Endothelial cell of umbilical vein (primary cell): ENCODE results near the gene C9orf57. TPM values are rescaled to one million over a fixed set of nuclear protein-coding genes. Genes with fewer than 3 reads are reported as not detected.

Source experiments
- BruUV-seq: library from RNA; stranded (reverse); fragments of 400-500 nt; replicated peaks from 2 replicates; lab custom pipeline; 2021; lab: Mats Ljungman, UMichigan
- CTCF ChIA-PET: fragments of 300-600, 350-600 bp; sonication (Branson Sonifier 250); formaldehyde crosslinking; loops from one replicate; lab custom pipeline; 2021; ENCODE audit warnings: antibody characterized with exemption, inconsistent platforms; lab: Charles Lee
- POLR2A ChIA-PET: fragments of 300-600, 350-600 bp; sonication (Branson Sonifier 250); formaldehyde crosslinking; loops from one replicate; lab custom pipeline; 2021; ENCODE audit warnings: antibody characterized with exemption, inconsistent platforms; lab: Charles Lee
- DNase-seq: peaks from one replicate; pipeline ENCODE4 v3.0.0-alpha.2; 2011; ENCODE audit warnings: low read depth, low spot score
- FAIRE-seq: peaks from 2 replicates; lab custom pipeline; 2011; peaks lifted over from hg19 to GRCh38; lab: Jason Lieb, UNC
- H2AFZ ChIP-seq: 2 replicates; pipeline ENCODE4 v1.6.0; 2012; ENCODE audit warnings: low read depth, low read length, control low read depth, inconsistent platforms
- H3K27ac ChIP-seq: 2 replicates; pipeline ENCODE4 v1.5.1; 2011; ENCODE audit warnings: low read depth, mild to moderate bottlenecking, control low read depth, low read length, moderate library complexity; ENCODE audit not compliant: insufficient read depth
- H3K27me3 ChIP-seq, 2 experiments: 2 replicates each; pipeline versions ENCODE4 v1.6.0 to v1.6.1; 2011; ENCODE audit warnings: low read length in 2 of 2, mixed read lengths in 1 of 2; ENCODE audit not compliant: control insufficient read depth in 2 of 2, insufficient read depth in 2 of 2
- H3K36me3 ChIP-seq, 2 experiments: 2 replicates in 1 of 2; 3 replicates in 1 of 2; pipeline ENCODE4 v1.5.1; 2011; ENCODE audit warnings: low read length in 2 of 2, mild to moderate bottlenecking in 1 of 2, moderate library complexity in 1 of 2; ENCODE audit not compliant: control insufficient read depth in 2 of 2, insufficient read depth in 2 of 2; ENCODE audit errors: extremely low read depth in 1 of 2
- H3K4me1 ChIP-seq: 3 replicates; pipeline ENCODE4 v1.5.1; 2011; ENCODE audit warnings: mild to moderate bottlenecking, low read length; ENCODE audit not compliant: control insufficient read depth, insufficient read depth; ENCODE audit errors: extremely low read depth
- H3K4me2 ChIP-seq: 2 replicates; pipeline ENCODE4 v1.6.1; 2011; ENCODE audit warnings: low read length, control low read depth, mixed read lengths; ENCODE audit not compliant: insufficient read depth
- H3K4me3 ChIP-seq, 3 experiments: fragments of 200-600 bp in 1 of 3; sonication (generic), shearing (Covaris generic) in 1 of 3; replicated peaks in 1 of 3; 2 replicates each; pipeline ENCODE4 v1.5.1; 2011 to 2016; ENCODE audit warnings: control low read depth in 3 of 3, low read length in 3 of 3, mild to moderate bottlenecking in 2 of 3, inconsistent platforms in 1 of 3, low read depth in 1 of 3, moderate library complexity in 1 of 3; ENCODE audit not compliant: insufficient read depth in 1 of 3
- H3K79me2 ChIP-seq: 2 replicates; pipeline ENCODE4 v1.6.0; 2012; ENCODE audit warnings: low read length, inconsistent platforms; ENCODE audit not compliant: control insufficient read depth, insufficient read depth
- H3K9ac ChIP-seq: replicated peaks from 2 replicates; pipeline ENCODE3; 2011; ENCODE audit warnings: low read length, control low read depth; ENCODE audit not compliant: insufficient read depth; ENCODE audit errors: extremely low read depth
- H3K9me1 ChIP-seq: replicated peaks from 3 replicates; pipeline ENCODE4 v1.6.0; 2011; ENCODE audit warnings: mild to moderate bottlenecking, low read length; ENCODE audit not compliant: control insufficient read depth, insufficient read depth; ENCODE audit errors: extremely low read depth
- H3K9me3 ChIP-seq: replicated peaks from 2 replicates; pipeline ENCODE4 v1.5.1; 2012; ENCODE audit warnings: low read length, inconsistent platforms; ENCODE audit not compliant: control insufficient read depth, insufficient read depth
- H4K20me1 ChIP-seq: replicated peaks from 2 replicates; pipeline ENCODE3; 2011; ENCODE audit warnings: mild to moderate bottlenecking, low read length; ENCODE audit not compliant: control insufficient read depth, insufficient read depth; ENCODE audit errors: extremely low read depth
- EZH2 ChIP-seq: IDR thresholded peaks from 2 replicates; pipeline ENCODE4 v1.6.1; 2012; ENCODE audit warnings: borderline replicate concordance, low read depth, mild to moderate bottlenecking, moderate library complexity, low read length, inconsistent platforms; ENCODE audit not compliant: severe bottlenecking
- FOS ChIP-seq: IDR thresholded peaks from 2 replicates; pipeline ENCODE4 v1.6.1; 2011; ENCODE audit warnings: mild to moderate bottlenecking, low read length, moderate library complexity, borderline replicate concordance; ENCODE audit not compliant: insufficient read depth
- GATA2 ChIP-seq: IDR thresholded peaks from 2 replicates; pipeline ENCODE4 v1.7.0; 2011; ENCODE audit warnings: low read depth, mild to moderate bottlenecking, moderate library complexity, mixed read lengths, low read length; ENCODE audit not compliant: insufficient read length, insufficient read depth
- JUN ChIP-seq: IDR thresholded peaks from 2 replicates; pipeline ENCODE4 v1.6.1; 2011; ENCODE audit warnings: borderline replicate concordance, low read depth; ENCODE audit not compliant: insufficient read length, insufficient read depth
- MYC ChIP-seq: IDR thresholded peaks from one replicate; pipeline ENCODE4 v1.6.1; 2011; ENCODE audit warnings: mild to moderate bottlenecking, low read depth, low read length
- POLR2A ChIP-seq: IDR thresholded peaks from 2 replicates; pipeline ENCODE4 v1.6.1; 2012; ENCODE audit warnings: low read depth, mild to moderate bottlenecking, control low read depth, low read length
- POLR2AphosphoS5 ChIP-seq: IDR thresholded peaks from 2 replicates; pipeline ENCODE4 v1.6.1; 2012; ENCODE audit warnings: low read depth, mild to moderate bottlenecking, control low read depth, low read length, moderate library complexity; ENCODE audit not compliant: insufficient read depth
- dilution Hi-C: fragments of 300-500 bp; cut with MboI; formaldehyde crosslinking; loops from one replicate; pipeline ENCODE4 v1.15.0; 2019; ENCODE audit warnings: low sequenced_read_pairs; ENCODE audit not compliant: extremely low pct_ligation_motif_present
- intact Hi-C: fragments of 100-400 bp; cut with micrococcal nuclease; formaldehyde crosslinking; loops from one replicate; pipeline ENCODE4 v1.10.0; 2022
- polyA plus RNA-seq, 4 experiments: library from polyadenylated mRNA; depleted of rRNA in 3 of 4; stranded (reverse) in 3 of 4; unstranded in 1 of 4; fragments of >200 nt; gene quantifications; 2 replicates each; pipeline versions ENCODE4 v1.2.1 to v1.2.3, GENCODE V29; 2011 to 2012; ENCODE audit warnings: missing spikeins in 1 of 4
- total RNA-seq: library from RNA; stranded (reverse); gene quantifications from 2 replicates; pipeline ENCODE4 v1.2.3, GENCODE V29; 2021
- TF ChIP-seq, protein P1 (sequence below), 2 donors: IDR thresholded peaks; 1 replicate in 1 of 2; 2 replicates in 1 of 2; pipeline ENCODE4 v1.5.1; 2011; ENCODE audit warnings: low read length in 2 of 2, mild to moderate bottlenecking in 2 of 2, moderate library complexity in 2 of 2, control low read depth in 1 of 2, inconsistent platforms in 1 of 2, low read depth in 1 of 2; ENCODE audit not compliant: insufficient read depth in 1 of 2; ENCODE audit errors: extremely low read depth in 1 of 2
- TF ChIP-seq, protein P2 (sequence below): IDR thresholded peaks from 2 replicates; pipeline ENCODE4 v1.6.1; 2011; ENCODE audit not compliant: insufficient read depth, insufficient read length

C9orf57 gene
- total and polyA plus RNA-seq, 2 donors (not counting 3 experiments of a cell fraction or from before 2014, with no cell fraction given) = not detected

DNA sequence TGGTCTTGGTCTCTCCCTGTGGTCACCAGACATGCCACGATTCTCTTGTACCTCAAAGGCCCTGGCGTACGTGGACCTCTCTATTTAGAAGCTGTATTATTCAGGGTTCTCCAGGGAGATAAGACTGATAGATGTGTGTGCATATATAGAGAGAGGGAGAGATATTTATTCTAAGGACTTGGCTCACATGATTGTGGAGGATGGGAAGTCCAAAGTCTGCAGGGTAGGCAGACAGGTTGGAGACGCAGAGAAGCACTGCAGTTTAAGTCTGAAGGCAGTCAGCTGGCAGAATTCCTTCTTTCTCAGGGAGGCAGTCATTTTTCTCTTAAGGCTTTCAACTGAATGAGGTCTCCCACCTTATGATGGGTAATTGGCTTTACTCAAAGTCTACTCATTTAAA, 16.3 kb downstream of the C9orf57 start:
- Histone ChIP-seq H3K9me1 (no peaks in the 10 kb centered on the region), H3K27me3 (no peaks in the 10 kb centered on the region), H3K9ac (no peak overlapping the region), H3K9me3 (no peaks in the 10 kb centered on the region), H3K4me3 (no peak overlapping the region), H4K20me1 (no peaks in the 10 kb centered on the region), H3K27ac (no peak overlapping the region), H3K4me2 (no peak overlapping the region), H3K36me3 (no peaks in the 10 kb centered on the region), H3K79me2 (no peaks in the 10 kb centered on the region), H2AFZ (no peak overlapping the region), H3K4me1 (no peaks in the 10 kb centered on the region)
- BruUV-seq = no TSS peak
- FAIRE-seq = no peak
- TF ChIP-seq EZH2 = no peak
- no peak for TF ChIP-seq MYC
- TF ChIP-seq GATA2 = no peak
- TF ChIP-seq FOS = no peak
- intact Hi-C loops (no loop called here), dilution Hi-C loops (no loop called here)
- ChIA-PET POLR2A (no interaction called here), CTCF (interaction anchor here (1.3 to 2.6 kb wide), 2 partner anchors 19 to 228 kb away, joined by 3 to 7 read pairs; no protein-coding TSS in a partner anchor)
- DNase-seq = no peak

DNA sequence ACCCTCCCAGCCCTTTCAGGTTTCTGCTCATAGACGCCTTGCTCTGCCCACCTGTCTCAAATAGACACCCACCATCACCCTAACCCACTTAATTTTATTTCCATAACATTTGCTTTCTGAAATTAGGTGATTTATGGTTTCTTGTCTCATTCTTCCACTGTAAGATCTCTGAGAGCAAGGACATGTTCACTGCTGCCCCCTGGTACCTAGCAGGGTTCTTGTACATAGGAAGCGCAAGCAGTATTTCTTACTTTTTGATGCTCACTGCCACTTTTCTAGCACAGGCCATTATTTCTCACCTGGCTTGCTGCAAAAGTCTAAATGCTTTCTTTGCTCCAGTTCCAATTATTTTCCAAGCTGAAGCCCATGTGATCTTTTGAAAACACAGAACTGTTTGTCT, 16.8 kb downstream of the C9orf57 start:
- intact Hi-C loops (no loop called here), dilution Hi-C loops (no loop called here)
- H3K4me3 ChIP-seq = no peak overlapping the region
- POLR2A ChIA-PET = no interaction called here
- H2AFZ ChIP-seq = no peak overlapping the region
- H3K79me2 ChIP-seq = no peaks in the 10 kb centered on the region
- no peaks in the 10 kb centered on the region for H3K4me1 ChIP-seq
- no peak overlapping the region for H3K9ac ChIP-seq
- BruUV-seq = no TSS peak
- TF ChIP-seq, protein P1, sequence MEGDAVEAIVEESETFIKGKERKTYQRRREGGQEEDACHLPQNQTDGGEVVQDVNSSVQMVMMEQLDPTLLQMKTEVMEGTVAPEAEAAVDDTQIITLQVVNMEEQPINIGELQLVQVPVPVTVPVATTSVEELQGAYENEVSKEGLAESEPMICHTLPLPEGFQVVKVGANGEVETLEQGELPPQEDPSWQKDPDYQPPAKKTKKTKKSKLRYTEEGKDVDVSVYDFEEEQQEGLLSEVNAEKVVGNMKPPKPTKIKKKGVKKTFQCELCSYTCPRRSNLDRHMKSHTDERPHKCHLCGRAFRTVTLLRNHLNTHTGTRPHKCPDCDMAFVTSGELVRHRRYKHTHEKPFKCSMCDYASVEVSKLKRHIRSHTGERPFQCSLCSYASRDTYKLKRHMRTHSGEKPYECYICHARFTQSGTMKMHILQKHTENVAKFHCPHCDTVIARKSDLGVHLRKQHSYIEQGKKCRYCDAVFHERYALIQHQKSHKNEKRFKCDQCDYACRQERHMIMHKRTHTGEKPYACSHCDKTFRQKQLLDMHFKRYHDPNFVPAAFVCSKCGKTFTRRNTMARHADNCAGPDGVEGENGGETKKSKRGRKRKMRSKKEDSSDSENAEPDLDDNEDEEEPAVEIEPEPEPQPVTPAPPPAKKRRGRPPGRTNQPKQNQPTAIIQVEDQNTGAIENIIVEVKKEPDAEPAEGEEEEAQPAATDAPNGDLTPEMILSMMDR (IDR thresholded peaks at IDR 0.05; ENCODE audit: extremely low read depth in 1 of 2, insufficient read depth in 1 of 2, low read depth in 1 of 2, low read length in 2 of 2) = no peak
- TF ChIP-seq POLR2AphosphoS5 (no peak), FOS (no peak), POLR2A (no peak), GATA2 (no peak), MYC (no peak), EZH2 (no peak), JUN (no peak)
- TF ChIP-seq, protein P2, sequence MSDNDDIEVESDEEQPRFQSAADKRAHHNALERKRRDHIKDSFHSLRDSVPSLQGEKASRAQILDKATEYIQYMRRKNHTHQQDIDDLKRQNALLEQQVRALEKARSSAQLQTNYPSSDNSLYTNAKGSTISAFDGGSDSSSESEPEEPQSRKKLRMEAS = no peak
- no peaks in the 10 kb centered on the region for H3K9me3 ChIP-seq
- H4K20me1 ChIP-seq = no peaks in the 10 kb centered on the region
- H3K4me2 ChIP-seq = no peak overlapping the region
- no peaks in the 10 kb centered on the region for H3K27me3 ChIP-seq
- no peaks in the 10 kb centered on the region for H3K36me3 ChIP-seq
- H3K27ac ChIP-seq = no peak overlapping the region
- H3K9me1 ChIP-seq = no peaks in the 10 kb centered on the region
- DNase-seq = no peak
- CTCF ChIA-PET = interaction anchor here (2.6 kb wide), 1 partner anchor 19 kb away, joined by 7 read pairs; no protein-coding TSS in a partner anchor
- FAIRE-seq = no peak
